ENCODE data around the gene PAM. TPM values are rescaled to one million over a fixed set of nuclear protein-coding genes. Genes with fewer than 3 reads are reported as not detected.
A peak's percentile ranks its signal among the peaks of the same experiment; 100 is the strongest.

PAM gene
- total RNA-seq, 1 experiment from 2014 or later, result 257 TPM

- intact Hi-C loops (cut with micrococcal nuclease), result loop anchor here (5.0 kb wide), 1 partner anchor 74 kb away; no protein-coding TSS in a partner anchor
- no peaks in the 10 kb centered on the region for H4K20me1 ChIP-seq (ENCODE audit: insufficient read depth)
- no peak overlapping the region for H2AFZ ChIP-seq (ENCODE audit: low read depth, low read length, poor library complexity, severe bottlenecking)
- H3K9ac ChIP-seq (ENCODE audit: low read length), result peak overlapping the region; percentile 14; the same call in 1 of the 2 replicates
- peak overlapping the region; percentile 72 for H3K27ac ChIP-seq (ENCODE audit: low read depth, low read length)
- ATAC-seq (peak; percentile 26; the same call in 1 of the 2 replicates), DNase-seq (ENCODE audit: low read depth, low spot score) (no peak)
- CTCF ChIA-PET, result no interaction called here
- POLR2A ChIA-PET, result interaction anchor here (2.6 kb wide), 1 partner anchor 9 kb away, joined by 8 read pairs; no protein-coding TSS in a partner anchor
- BruUV-seq (replicated peaks), result no TSS peak
- no peaks in the 10 kb centered on the region for H3K27me3 ChIP-seq (ENCODE audit: insufficient read depth, low read length)
- H3K36me3 ChIP-seq (ENCODE audit: control insufficient read depth in 1 of 2, insufficient read depth in 2 of 2, low read length in 2 of 2), result no peaks in the 10 kb centered on the region
- H3K9me3 ChIP-seq (ENCODE audit: control insufficient read depth in 1 of 2, insufficient read depth in 1 of 2, low read depth in 1 of 2, low read length in 2 of 2), result no peaks in the 10 kb centered on the region
- peak overlapping the region in 1 of 2 experiments; percentile 8; a peak in 1 of 4 replicates for H3K4me3 ChIP-seq (replicated peaks in 1 of 2; ENCODE audit: low read depth in 1 of 2, low read length in 2 of 2)
- H3K4me1 ChIP-seq (ENCODE audit: control insufficient read depth in 1 of 2, insufficient read depth in 2 of 2, low read length in 2 of 2), result peaks cover 52 to 63% of the 10 kb centered on the region in 2 experiments
- peak overlapping the region; percentile 52 for H3K4me2 ChIP-seq (ENCODE audit: low read length)
- no peaks in the 10 kb centered on the region; the same call in 1 of the 2 replicates for H3K79me2 ChIP-seq (ENCODE audit: insufficient read depth, low read length)
- H3K9me2 ChIP-seq (ENCODE audit: insufficient read depth), result no peaks in the 10 kb centered on the region
- TF ChIP-seq ATF3 (IDR thresholded peaks at IDR 0.05), result no peak
- no peak for TF ChIP-seq ZNF274 (IDR thresholded peaks at IDR 0.05; ENCODE audit: low read depth, low read length)
- TF ChIP-seq EZH2phosphoT487 (IDR thresholded peaks at IDR 0.05; ENCODE audit: borderline replicate concordance), result no peak
- no peak for TF ChIP-seq SRF (IDR thresholded peaks at IDR 0.05; ENCODE audit: low read depth)
- no peak for TF ChIP-seq CTCF (IDR thresholded peaks at IDR 0.05 in 2 of 3, conservative IDR thresholded peaks at IDR 0.05 in 1 of 3; ENCODE audit: borderline replicate concordance in 1 of 3, insufficient read depth in 1 of 3, low read depth in 2 of 3, low read length in 2 of 3)
- TF ChIP-seq ZBTB33 (IDR thresholded peaks at IDR 0.05; ENCODE audit: extremely low read depth, insufficient replicate concordance, low read length), result no peak
- TF ChIP-seq SP1 (IDR thresholded peaks at IDR 0.05; ENCODE audit: low read depth), result no peak
- TF ChIP-seq CBX3 (IDR thresholded peaks at IDR 0.05; ENCODE audit: low read depth), result no peak
- no peak for TF ChIP-seq MAX (IDR thresholded peaks at IDR 0.05)
- no peak for TF ChIP-seq TCF7L2 (IDR thresholded peaks at IDR 0.05; ENCODE audit: borderline replicate concordance, extremely low read depth, insufficient read depth, insufficient read length)
- TF ChIP-seq EZH2 (IDR thresholded peaks at IDR 0.05), result no peak
- TF ChIP-seq REST (IDR thresholded peaks at IDR 0.05; ENCODE audit: low read depth), result no peak
- no peak for TF ChIP-seq FOSL1 (IDR thresholded peaks at IDR 0.05; ENCODE audit: low read depth)
- TF ChIP-seq YY1 (IDR thresholded peaks at IDR 0.05; ENCODE audit: extremely low read depth, insufficient replicate concordance, low read depth, low read length), result no peak
- no peak for TF ChIP-seq POLR2AphosphoS5 (IDR thresholded peaks at IDR 0.05; ENCODE audit: low read depth, low read length)
- RAD21 ChIA-PET (ENCODE audit: low non-redundant PET in 1 of 2, low total read pairs in 2 of 2, uncharacterized antibody in 2 of 2, unreplicated experiment in 2 of 2), result no interaction called here
Observed at GRCh38 chr5:102855681-102856388, 100.7 kb downstream of the PAM start.
